ENCODE data around the gene UBL4B.

Gene UBL4B

DNA sequence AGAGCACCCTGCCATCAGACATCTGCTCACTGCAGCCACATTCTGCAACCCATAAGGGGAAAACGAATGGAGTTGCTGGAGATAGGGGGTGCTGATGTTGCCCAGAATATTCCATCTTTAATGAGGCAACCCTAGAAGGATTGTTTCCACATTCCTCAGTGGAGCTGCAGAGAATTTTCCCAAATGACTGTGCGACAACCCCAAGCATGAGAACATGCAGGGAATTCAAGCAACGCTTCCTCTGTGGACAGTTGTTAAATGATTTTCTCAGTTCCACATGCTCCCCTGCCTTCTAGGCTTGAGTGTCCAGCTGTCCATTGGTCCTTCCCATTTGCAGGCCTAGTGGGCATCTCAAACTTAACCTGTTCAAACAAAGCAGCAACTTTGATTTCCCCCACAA, 20.5 kb upstream of the UBL4B start:
- no peaks in the 10 kb centered on the region for H3F3A ChIP-seq (ENCODE audit: control insufficient read depth, insufficient read depth)
- no peaks in the 10 kb centered on the region for H3K4me1 ChIP-seq (ENCODE audit: control insufficient read depth, low read length)
- H3K79me2 ChIP-seq (ENCODE audit: control insufficient read depth, low read length), result no peaks in the 10 kb centered on the region
- H4K20me1 ChIP-seq (ENCODE audit: control insufficient read depth, insufficient read depth, low read depth, low read length), result 0 out of 2 replicates have a peak, but pooled peaks cover 7% of the 10 kb centered on the region
- no peak for TF ChIP-seq EZH2phosphoT487 (IDR thresholded peaks at IDR 0.05; ENCODE audit: borderline replicate concordance, low read length)
- TF ChIP-seq, protein P1, sequence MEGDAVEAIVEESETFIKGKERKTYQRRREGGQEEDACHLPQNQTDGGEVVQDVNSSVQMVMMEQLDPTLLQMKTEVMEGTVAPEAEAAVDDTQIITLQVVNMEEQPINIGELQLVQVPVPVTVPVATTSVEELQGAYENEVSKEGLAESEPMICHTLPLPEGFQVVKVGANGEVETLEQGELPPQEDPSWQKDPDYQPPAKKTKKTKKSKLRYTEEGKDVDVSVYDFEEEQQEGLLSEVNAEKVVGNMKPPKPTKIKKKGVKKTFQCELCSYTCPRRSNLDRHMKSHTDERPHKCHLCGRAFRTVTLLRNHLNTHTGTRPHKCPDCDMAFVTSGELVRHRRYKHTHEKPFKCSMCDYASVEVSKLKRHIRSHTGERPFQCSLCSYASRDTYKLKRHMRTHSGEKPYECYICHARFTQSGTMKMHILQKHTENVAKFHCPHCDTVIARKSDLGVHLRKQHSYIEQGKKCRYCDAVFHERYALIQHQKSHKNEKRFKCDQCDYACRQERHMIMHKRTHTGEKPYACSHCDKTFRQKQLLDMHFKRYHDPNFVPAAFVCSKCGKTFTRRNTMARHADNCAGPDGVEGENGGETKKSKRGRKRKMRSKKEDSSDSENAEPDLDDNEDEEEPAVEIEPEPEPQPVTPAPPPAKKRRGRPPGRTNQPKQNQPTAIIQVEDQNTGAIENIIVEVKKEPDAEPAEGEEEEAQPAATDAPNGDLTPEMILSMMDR (IDR thresholded peaks at IDR 0.05; ENCODE audit: low read depth, low read length, poor library complexity, severe bottlenecking), result no peak
- H3K9me3 ChIP-seq (ENCODE audit: control insufficient read depth, insufficient read depth, low read length), result no peaks in the 10 kb centered on the region
- no peak overlapping the region for H3K4me3 ChIP-seq (ENCODE audit: low read length)
- H3K27ac ChIP-seq (ENCODE audit: low read depth, low read length), result no peak overlapping the region
- H3K4me2 ChIP-seq (ENCODE audit: low read length), result no peak overlapping the region
- H3K36me3 ChIP-seq (ENCODE audit: control insufficient read depth, low read length), result no peaks in the 10 kb centered on the region
- H3K27me3 ChIP-seq (ENCODE audit: control insufficient read depth, low read length), result peaks cover 28% of the 10 kb centered on the region
- no peaks in the 10 kb centered on the region for H3K9me2 ChIP-seq (replicated peaks; ENCODE audit: control insufficient read depth, low read length)

DNA sequence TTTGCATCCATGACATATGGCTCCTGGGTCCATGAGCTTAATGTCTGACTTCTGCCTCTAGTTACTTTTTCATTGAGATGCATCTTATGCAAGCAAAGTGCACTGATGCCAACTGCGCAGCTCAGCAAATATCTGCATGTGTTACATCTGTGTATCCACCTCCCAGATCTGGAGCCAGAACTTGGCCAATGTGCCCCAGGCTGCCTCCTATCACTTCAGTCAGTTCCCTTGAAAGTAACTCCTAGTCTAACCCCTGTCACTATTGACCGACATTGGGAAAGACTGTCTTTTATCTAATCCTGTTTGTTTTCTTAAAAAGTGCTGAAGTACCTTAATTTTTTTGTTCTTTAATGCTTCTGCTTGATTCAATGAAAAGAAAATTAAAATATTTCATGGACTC, 19.3 kb upstream of the UBL4B start:
- Histone ChIP-seq H3K79me2 (ENCODE audit: control insufficient read depth, low read length) (no peaks in the 10 kb centered on the region), H3K4me1 (ENCODE audit: control insufficient read depth, low read length) (no peaks in the 10 kb centered on the region), H3K4me2 (ENCODE audit: low read length) (no peak overlapping the region), H3K9me3 (ENCODE audit: control insufficient read depth, insufficient read depth, low read length) (no peaks in the 10 kb centered on the region), H3F3A (ENCODE audit: control insufficient read depth, insufficient read depth) (no peaks in the 10 kb centered on the region), H3K36me3 (ENCODE audit: control insufficient read depth, low read length) (no peaks in the 10 kb centered on the region), H3K27me3 (ENCODE audit: control insufficient read depth, low read length) (peaks cover 20% of the 10 kb centered on the region), H3K4me3 (ENCODE audit: low read length) (no peak overlapping the region), H4K20me1 (ENCODE audit: control insufficient read depth, insufficient read depth, low read depth, low read length) (0 out of 2 replicates have a peak, but pooled peaks cover 5% of the 10 kb centered on the region), H3K27ac (ENCODE audit: low read depth, low read length) (no peak overlapping the region), H3K9me2 (replicated peaks; ENCODE audit: control insufficient read depth, low read length) (no peaks in the 10 kb centered on the region)
- no peak for TF ChIP-seq EZH2phosphoT487 (IDR thresholded peaks at IDR 0.05; ENCODE audit: borderline replicate concordance, low read length)
- TF ChIP-seq, protein P1 (IDR thresholded peaks at IDR 0.05; ENCODE audit: low read depth, low read length, poor library complexity, severe bottlenecking), result no peak

DNA sequence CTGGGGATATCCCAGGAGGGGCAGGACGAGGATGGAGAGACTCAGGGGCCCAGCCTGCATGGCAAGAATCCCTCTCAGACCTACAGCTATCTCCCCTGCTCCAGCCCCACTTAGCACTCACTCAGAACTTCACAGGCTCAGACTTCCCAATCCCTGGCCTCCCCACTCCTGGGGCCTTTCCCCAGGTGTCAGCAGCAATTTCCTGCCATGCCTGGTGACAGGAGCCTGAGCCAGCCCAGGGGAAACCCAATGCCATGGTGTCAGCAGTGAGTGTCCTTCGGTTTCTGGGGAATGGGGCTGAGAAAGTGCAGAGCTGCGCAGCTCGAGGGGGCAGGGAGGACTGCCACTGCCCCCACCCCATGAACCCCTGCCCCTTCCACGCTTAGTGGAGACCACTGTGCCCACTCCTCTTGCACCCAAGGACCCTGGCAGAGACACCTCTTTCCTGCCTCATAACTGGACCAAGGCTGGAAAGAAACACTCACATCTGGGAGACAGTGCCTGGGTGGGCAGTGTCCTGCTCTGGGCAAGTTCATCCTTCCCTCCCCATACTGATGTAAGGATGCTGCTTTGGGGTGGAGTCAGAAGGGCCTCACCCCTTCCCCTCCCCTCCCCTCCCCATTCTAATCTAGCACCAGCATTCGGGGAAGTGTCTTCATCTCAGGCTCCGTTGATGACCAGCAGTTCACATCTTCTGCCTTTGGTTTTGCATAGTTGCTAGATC, 17.1 kb upstream of the UBL4B start:
- no peaks in the 10 kb centered on the region for H3K9me2 ChIP-seq (replicated peaks; ENCODE audit: control insufficient read depth, low read length)
- no peaks in the 10 kb centered on the region for H4K20me1 ChIP-seq (ENCODE audit: control insufficient read depth, insufficient read depth, low read depth, low read length)
- H3K36me3 ChIP-seq (ENCODE audit: control insufficient read depth, low read length), result no peaks in the 10 kb centered on the region
- H3K4me2 ChIP-seq (ENCODE audit: low read length), result no peak overlapping the region
- no peak for TF ChIP-seq EZH2phosphoT487 (IDR thresholded peaks at IDR 0.05; ENCODE audit: borderline replicate concordance, low read length)
- TF ChIP-seq, protein P1 (IDR thresholded peaks at IDR 0.05; ENCODE audit: low read depth, low read length, poor library complexity, severe bottlenecking), result no peak
- no peaks in the 10 kb centered on the region for H3F3A ChIP-seq (ENCODE audit: control insufficient read depth, insufficient read depth)
- H3K79me2 ChIP-seq (ENCODE audit: control insufficient read depth, low read length), result no peaks in the 10 kb centered on the region
- H3K27me3 ChIP-seq (ENCODE audit: control insufficient read depth, low read length), result peaks cover 22% of the 10 kb centered on the region
- H3K4me1 ChIP-seq (ENCODE audit: control insufficient read depth, low read length), result no peaks in the 10 kb centered on the region
- H3K27ac ChIP-seq (ENCODE audit: low read depth, low read length), result no peak overlapping the region
- H3K9me3 ChIP-seq (ENCODE audit: control insufficient read depth, insufficient read depth, low read length), result no peaks in the 10 kb centered on the region
- no peak overlapping the region for H3K4me3 ChIP-seq (ENCODE audit: low read length)

Measured in DOHH2 (cell line).